GM23338 (cell line): ENCODE data around the gene LNPEP.

Experiments
- CTCF ChIP-seq, 2 experiments: fragments of 200-600 bp in 1 of 2; sonication (generic) in 1 of 2; conservative IDR thresholded peaks; 2 replicates each; pipeline versions ENCODE4 v1.5.1 to v1.6.1; 2016 to 2017; ENCODE audit warnings: antibody characterized with exemption in 2 of 2, low read depth in 2 of 2, mild to moderate bottlenecking in 2 of 2, moderate library complexity in 1 of 2
- EZH2 ChIP-seq: fragments of 200-600 bp; sonication (generic); IDR thresholded peaks from one replicate; pipeline ENCODE4 v1.8.0; 2017; ENCODE audit warnings: antibody characterized with exemption, mild to moderate bottlenecking, low read depth; ENCODE audit not compliant: unreplicated experiment
- POLR2AphosphoS5 ChIP-seq: IDR thresholded peaks from 2 replicates; pipeline ENCODE4 v1.6.1; 2016; ENCODE audit warnings: antibody characterized with exemption, low read depth
- ZNF331 ChIP-seq: fragments of 250-450 bp; sonication (Bioruptor Pico); IDR thresholded peaks from 2 replicates; pipeline ENCODE4 v1.5.0; 2020; ENCODE audit warnings: low read depth, mild to moderate bottlenecking, moderate library complexity

- no peak for TF ChIP-seq CTCF (conservative IDR thresholded peaks at IDR 0.05; ENCODE audit: low read depth in 2 of 2)
- no peak for TF ChIP-seq POLR2AphosphoS5
- no peak for TF ChIP-seq EZH2
- no peak for TF ChIP-seq ZNF331 (CRISPR knock-in tag)
Measured at GRCh38 chr5:96930058-96930457, 5.8 kb upstream of the LNPEP start.
